ENCODE measurements around the gene CDK5R2. TPM values are rescaled to one million over a fixed set of nuclear protein-coding genes. Genes with fewer than 3 reads are reported as not detected.
"Not testable (repeated sequence)": the region's sequence is repeated elsewhere in the genome, so short reads cannot be mapped to it uniquely, and the experiment has no call there.

The CDK5R2 gene
- total RNA-seq, 4 donors from 2014 or later, result 0.39 TPM; not detected in 3

- intact Hi-C loops (cut with DNase I), result no loop called here
- 57 to 64% methylated on average over 2 of the region's 2 CpGs for WGBS, 2 donors
- TF ChIP-seq CTCF (IDR thresholded peaks at IDR 0.05) (no peak), POLR2A (IDR thresholded peaks at IDR 0.05) (no peak)
- Histone ChIP-seq H3K36me3 (no peaks in the 10 kb centered on the region), H3K4me3 (replicated peaks in 1 of 3) (no peak overlapping the region), H3K4me1 (no peaks in the 10 kb centered on the region), H3K27me3 (no peaks in the 10 kb centered on the region), H3K9me3 (no peaks in the 10 kb centered on the region), H3K27ac (no peak overlapping the region)
- no peak for DNase-seq
Observed at GRCh38 chr2:218927422-218927821, 32.0 kb upstream of the CDK5R2 start.

- H3K27me3 ChIP-seq, result no peaks in the 10 kb centered on the region
Observed at GRCh38 chr2:218927876-218928275, 31.6 kb upstream of the CDK5R2 start.

GRCh38 chr2:218930488-218930887 lies 29.0 kb upstream of the CDK5R2 start:
- H3K9me3 ChIP-seq; H3K4me3 ChIP-seq (replicated peaks in 1 of 3); H3K4me1 ChIP-seq; H3K27ac ChIP-seq; intact Hi-C loops (cut with DNase I); H3K27me3 ChIP-seq; H3K36me3 ChIP-seq; DNase-seq: not testable (repeated sequence)
- 86 to 96% methylated on average over 10 of the region's 10 CpGs for WGBS, 2 donors

More at GRCh38 chr2:218927876-218928275, 31.6 kb upstream of the CDK5R2 start:
- no peak for DNase-seq
- H3K27ac ChIP-seq, result no peak overlapping the region
- no peaks in the 10 kb centered on the region for H3K9me3 ChIP-seq
- no peaks in the 10 kb centered on the region for H3K4me1 ChIP-seq
- 76 to 83% methylated on average over 4 of the region's 4 CpGs for WGBS, 2 donors
- no peak overlapping the region for H3K4me3 ChIP-seq (replicated peaks in 1 of 3)
- TF ChIP-seq CTCF (IDR thresholded peaks at IDR 0.05) (no peak), POLR2A (IDR thresholded peaks at IDR 0.05) (no peak)
- H3K36me3 ChIP-seq, result no peaks in the 10 kb centered on the region
- intact Hi-C loops (cut with DNase I), result no loop called here

GRCh38 chr2:218931751-218932150 lies 27.7 kb upstream of the CDK5R2 start:
- intact Hi-C loops (cut with DNase I); H3K27ac ChIP-seq; H3K4me3 ChIP-seq (replicated peaks in 1 of 3); H3K36me3 ChIP-seq; H3K4me1 ChIP-seq; H3K9me3 ChIP-seq; DNase-seq; H3K27me3 ChIP-seq: not testable (repeated sequence)
- WGBS, 2 donors, result 70 to 95% methylated on average over 2 to 12 of the region's 25 CpGs

- H3K9me3 ChIP-seq, result no peaks in the 10 kb centered on the region
- no peak overlapping the region for H3K4me3 ChIP-seq (replicated peaks in 1 of 3)
- intact Hi-C loops (cut with DNase I), result no loop called here
- DNase-seq, result no peak
- no peak for TF ChIP-seq POLR2A (IDR thresholded peaks at IDR 0.05)
- no peak for TF ChIP-seq CTCF (IDR thresholded peaks at IDR 0.05)
- 50 to 86% methylated on average over 1 of the region's 1 CpG for WGBS, 2 donors
- H3K27ac ChIP-seq, result no peak overlapping the region
- no peaks in the 10 kb centered on the region for H3K36me3 ChIP-seq
- no peaks in the 10 kb centered on the region for H3K4me1 ChIP-seq
- H3K27me3 ChIP-seq, result no peaks in the 10 kb centered on the region
Observed at GRCh38 chr2:218944759-218945404, 14.6 kb upstream of the CDK5R2 start.

GRCh38 chr2:218946621-218947020 lies 12.8 kb upstream of the CDK5R2 start:
- TF ChIP-seq POLR2A (IDR thresholded peaks at IDR 0.05), result no peak
- TF ChIP-seq CTCF (IDR thresholded peaks at IDR 0.05), result no peak
- Histone ChIP-seq H3K4me1 (no peaks in the 10 kb centered on the region), H3K4me3 (replicated peaks in 1 of 3) (no peak overlapping the region), H3K27me3 (no peaks in the 10 kb centered on the region), H3K36me3 (no peaks in the 10 kb centered on the region), H3K9me3 (no peaks in the 10 kb centered on the region), H3K27ac (no peak overlapping the region)
- intact Hi-C loops (cut with DNase I), result no loop called here
- WGBS, 2 donors, result 77 to 89% methylated on average over 1 of the region's 1 CpG
- no peak for DNase-seq
